ENCODE measurements around the gene FGF22.
"Not testable (repeated sequence)": the region's sequence is repeated elsewhere in the genome, so short reads cannot be mapped to it uniquely, and the experiment has no call there.

The FGF22 gene

DNA sequence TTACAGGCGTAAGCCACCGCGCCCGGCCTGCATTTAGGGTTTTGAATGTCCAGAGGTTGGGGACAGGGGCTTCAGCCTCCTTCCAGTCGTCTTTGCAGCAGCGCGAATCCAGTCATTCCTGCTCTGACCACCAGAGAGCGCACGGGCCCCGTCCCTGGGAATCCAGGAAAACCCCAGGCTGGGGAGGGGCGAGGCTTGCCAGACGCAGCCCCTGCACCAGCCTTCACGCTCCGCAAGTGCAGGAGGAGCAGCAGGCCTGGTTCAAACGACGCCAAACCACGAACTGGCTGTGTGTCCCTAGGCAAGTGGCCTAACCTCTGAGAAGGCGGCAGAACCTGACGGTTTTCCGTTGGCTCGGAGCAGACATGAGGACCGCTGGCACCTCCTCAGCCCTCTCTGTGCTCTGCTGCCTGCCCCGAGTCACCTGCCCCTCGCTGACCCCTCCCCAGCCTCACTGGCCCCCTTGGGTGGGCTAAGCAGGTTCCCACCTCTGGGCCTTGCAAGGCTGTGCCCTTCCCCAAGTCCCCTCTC, 25.3 kb downstream of the FGF22 start:
- H3K27ac ChIP-seq = no peak overlapping the region
- TF ChIP-seq, protein P1, sequence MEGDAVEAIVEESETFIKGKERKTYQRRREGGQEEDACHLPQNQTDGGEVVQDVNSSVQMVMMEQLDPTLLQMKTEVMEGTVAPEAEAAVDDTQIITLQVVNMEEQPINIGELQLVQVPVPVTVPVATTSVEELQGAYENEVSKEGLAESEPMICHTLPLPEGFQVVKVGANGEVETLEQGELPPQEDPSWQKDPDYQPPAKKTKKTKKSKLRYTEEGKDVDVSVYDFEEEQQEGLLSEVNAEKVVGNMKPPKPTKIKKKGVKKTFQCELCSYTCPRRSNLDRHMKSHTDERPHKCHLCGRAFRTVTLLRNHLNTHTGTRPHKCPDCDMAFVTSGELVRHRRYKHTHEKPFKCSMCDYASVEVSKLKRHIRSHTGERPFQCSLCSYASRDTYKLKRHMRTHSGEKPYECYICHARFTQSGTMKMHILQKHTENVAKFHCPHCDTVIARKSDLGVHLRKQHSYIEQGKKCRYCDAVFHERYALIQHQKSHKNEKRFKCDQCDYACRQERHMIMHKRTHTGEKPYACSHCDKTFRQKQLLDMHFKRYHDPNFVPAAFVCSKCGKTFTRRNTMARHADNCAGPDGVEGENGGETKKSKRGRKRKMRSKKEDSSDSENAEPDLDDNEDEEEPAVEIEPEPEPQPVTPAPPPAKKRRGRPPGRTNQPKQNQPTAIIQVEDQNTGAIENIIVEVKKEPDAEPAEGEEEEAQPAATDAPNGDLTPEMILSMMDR (IDR thresholded peaks at IDR 0.05) = peak; percentile 93
- no peak for TF ChIP-seq ZFX (IDR thresholded peaks at IDR 0.05; ENCODE audit: borderline replicate concordance)

- H3K27ac ChIP-seq = not testable (repeated sequence)
Observed at GRCh38 chr19:666985-667573, 27.4 kb downstream of the FGF22 start.

DNA sequence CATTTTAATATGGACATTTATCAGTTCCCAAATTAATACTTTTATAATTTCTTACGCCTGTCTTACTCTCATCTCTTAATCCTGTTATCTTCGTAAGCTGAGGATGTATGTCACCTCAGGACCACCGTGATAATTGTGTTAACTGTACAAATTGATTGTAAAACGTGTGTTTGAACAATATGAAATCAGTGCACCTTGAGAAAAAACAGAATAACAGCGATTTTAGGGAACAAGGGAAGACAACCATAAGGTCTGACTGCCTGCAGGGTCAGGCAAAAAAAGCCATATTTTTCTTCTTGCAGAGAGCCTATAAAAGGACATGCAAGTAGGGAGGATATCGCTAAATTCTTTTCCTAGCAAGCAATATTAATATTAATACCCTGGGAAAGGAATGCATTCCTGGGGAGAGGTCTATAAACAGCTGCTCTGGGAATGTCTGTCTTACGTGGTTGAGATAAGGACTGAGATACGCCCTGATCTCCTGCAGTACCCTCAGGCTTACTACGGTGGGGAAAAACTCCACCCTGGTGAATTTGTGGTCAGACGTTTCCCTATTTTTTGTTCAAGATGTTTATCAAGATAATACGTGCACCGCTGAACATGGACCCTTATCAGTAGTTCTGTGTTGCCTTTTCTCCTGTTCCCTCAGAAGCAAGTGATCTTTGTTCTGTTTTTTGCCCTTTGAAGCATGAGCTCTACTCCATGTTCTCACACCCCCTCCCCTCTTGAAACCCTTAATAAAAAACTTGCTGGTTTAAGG, 29.2 kb downstream of the FGF22 start:
- not testable (repeated sequence) for H3K27ac ChIP-seq

GRCh38 chr19:670609-671075, 31.0 kb downstream of the FGF22 start:
- no peak for TF ChIP-seq ZFX (IDR thresholded peaks at IDR 0.05; ENCODE audit: borderline replicate concordance)
- TF ChIP-seq, protein P1 (IDR thresholded peaks at IDR 0.05) = no peak
- no peak overlapping the region for H3K27ac ChIP-seq

DNA sequence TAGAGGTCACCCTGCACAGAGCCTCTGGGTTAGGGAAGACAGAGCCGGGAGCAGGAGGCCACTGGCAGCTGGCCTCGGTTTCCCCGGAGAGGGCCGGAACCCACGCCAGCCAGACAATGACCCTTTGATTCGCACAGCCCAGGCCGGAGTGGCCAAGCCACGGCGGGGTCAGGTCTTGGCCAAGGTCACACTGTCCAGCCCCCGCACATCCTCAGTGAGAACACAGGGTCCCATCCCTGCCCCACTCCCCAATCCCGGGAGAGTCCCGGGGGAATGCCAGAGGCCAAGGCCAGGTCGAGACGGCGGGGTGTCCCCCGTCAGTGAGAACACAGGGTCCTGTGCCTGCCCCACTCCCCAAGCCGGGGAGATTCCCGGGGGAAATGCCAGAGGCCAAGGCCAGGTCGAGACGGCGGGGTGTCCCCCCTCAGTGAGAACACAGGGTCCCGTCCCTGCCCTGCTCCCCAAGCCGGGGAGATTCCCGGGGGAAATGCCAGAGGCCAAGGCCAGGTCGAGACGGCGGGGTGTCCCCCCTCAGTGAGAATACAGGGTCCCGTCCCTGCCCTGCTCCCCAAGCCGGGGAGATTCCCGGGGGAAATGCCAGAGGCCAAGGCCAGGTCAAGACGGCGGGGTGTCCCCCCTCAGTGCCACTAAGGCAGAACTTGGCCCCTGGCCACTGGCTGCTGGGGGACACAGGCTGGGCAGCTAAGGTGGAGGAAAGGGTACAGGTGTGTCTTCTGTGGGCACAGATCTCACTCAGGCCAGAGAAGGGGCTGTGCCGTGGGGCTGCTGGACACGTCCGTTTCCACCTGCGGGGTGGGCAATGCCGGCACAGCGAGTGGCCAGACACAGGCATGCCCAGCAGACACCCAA, 34.8 kb downstream of the FGF22 start:
- TF ChIP-seq, protein P1 (IDR thresholded peaks at IDR 0.05) = no peak
- TF ChIP-seq ZFX (IDR thresholded peaks at IDR 0.05; ENCODE audit: borderline replicate concordance) = no peak
- no peak overlapping the region for H3K27ac ChIP-seq

GRCh38 chr19:676007-676338, 36.3 kb downstream of the FGF22 start:
- H3K27ac ChIP-seq = peak overlapping the region; percentile 84; the same call in 1 of the 2 replicates
- TF ChIP-seq, protein P1 (IDR thresholded peaks at IDR 0.05) = no peak
- TF ChIP-seq ZFX (IDR thresholded peaks at IDR 0.05; ENCODE audit: borderline replicate concordance) = no peak

GRCh38 chr19:676339-677105, 36.8 kb downstream of the FGF22 start, which contains the start of gene FSTL3:
FSTL3 (plus strand) TSS chr19:676392; CDS start chr19:676424, 32 bp downstream.
- H3K27ac ChIP-seq = peak within 1 kb of the TSS; percentile 84

More at GRCh38 chr19:676339-677105, 36.8 kb downstream of the FGF22 start, which contains the start of gene FSTL3:
- TF ChIP-seq, protein P1 (IDR thresholded peaks at IDR 0.05) = no peak
- no peak for TF ChIP-seq ZFX (IDR thresholded peaks at IDR 0.05; ENCODE audit: borderline replicate concordance)
